Measurements from ENCODE around the gene PRR33. TPM values are rescaled to one million over a fixed set of nuclear protein-coding genes. Genes with fewer than 3 reads are reported as not detected.

Gene PRR33
- total RNA-seq, 2 experiments from 2014 or later = not detected

DNA sequence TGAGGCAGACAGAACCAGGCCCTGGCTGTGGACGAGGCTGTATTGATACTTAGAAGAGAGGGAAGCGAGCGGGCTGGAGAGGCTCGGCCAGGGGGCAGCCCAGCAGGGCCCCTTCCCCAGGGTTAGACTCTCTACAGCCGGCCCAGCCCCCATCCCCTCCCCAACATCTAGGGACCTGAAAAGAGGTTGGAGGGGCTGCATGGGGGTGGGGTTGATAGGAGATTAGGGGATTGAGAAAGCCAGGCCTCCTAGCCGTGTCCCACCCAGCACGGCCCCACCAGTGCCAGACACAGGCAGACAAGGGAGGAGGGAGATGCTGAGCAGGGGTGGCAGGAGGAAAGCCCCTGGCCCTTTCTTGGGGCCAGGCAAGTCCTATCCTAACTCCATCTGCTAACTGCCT is 33.1 kb downstream of the PRR33 start:
- ChIA-PET CTCF (interaction anchor here (0.6 kb wide), 1 partner anchor 47 kb away, joined by 3 read pairs; no protein-coding TSS in a partner anchor), POLR2A (no interaction called here)
- Mint-ChIP-seq H3K27me3 (no peaks in the 10 kb centered on the region), H3K36me3 (ENCODE audit: low read depth) (peaks cover 6% of the 10 kb centered on the region), H3K4me1 (ENCODE audit: low read depth) (peaks cover 6% of the 10 kb centered on the region), H3K4me3 (no peak overlapping the region), H3K27ac (no peak overlapping the region), H3K9me3 (no peaks in the 10 kb centered on the region)
- DNase-seq = no peak
- Histone ChIP-seq H3K9me3 (ENCODE audit: control insufficient read depth in 1 of 2, insufficient read depth in 1 of 2, low read length in 2 of 2) (no peaks in the 10 kb centered on the region), H3K27ac (ENCODE audit: low read depth in 1 of 2, low read length in 2 of 2) (no peak overlapping the region), H3K4me1 (ENCODE audit: insufficient read depth, low read length) (peaks cover 82% of the 10 kb centered on the region), H3K4me3 (ENCODE audit: low read length) (no peak overlapping the region), H3K27me3 (ENCODE audit: control insufficient read depth in 1 of 2, insufficient read depth in 2 of 2, low read length in 2 of 2) (no peaks in the 10 kb centered on the region), H3K36me3 (ENCODE audit: insufficient read depth, low read length) (peaks cover 51% of the 10 kb centered on the region)
- intact Hi-C loops (cut with DNase I, micrococcal nuclease) = loop anchor here in 1 of 2 experiments (10.0 kb wide), 1 partner anchor 536 kb away; no protein-coding TSS in a partner anchor
- TF ChIP-seq, protein P1, sequence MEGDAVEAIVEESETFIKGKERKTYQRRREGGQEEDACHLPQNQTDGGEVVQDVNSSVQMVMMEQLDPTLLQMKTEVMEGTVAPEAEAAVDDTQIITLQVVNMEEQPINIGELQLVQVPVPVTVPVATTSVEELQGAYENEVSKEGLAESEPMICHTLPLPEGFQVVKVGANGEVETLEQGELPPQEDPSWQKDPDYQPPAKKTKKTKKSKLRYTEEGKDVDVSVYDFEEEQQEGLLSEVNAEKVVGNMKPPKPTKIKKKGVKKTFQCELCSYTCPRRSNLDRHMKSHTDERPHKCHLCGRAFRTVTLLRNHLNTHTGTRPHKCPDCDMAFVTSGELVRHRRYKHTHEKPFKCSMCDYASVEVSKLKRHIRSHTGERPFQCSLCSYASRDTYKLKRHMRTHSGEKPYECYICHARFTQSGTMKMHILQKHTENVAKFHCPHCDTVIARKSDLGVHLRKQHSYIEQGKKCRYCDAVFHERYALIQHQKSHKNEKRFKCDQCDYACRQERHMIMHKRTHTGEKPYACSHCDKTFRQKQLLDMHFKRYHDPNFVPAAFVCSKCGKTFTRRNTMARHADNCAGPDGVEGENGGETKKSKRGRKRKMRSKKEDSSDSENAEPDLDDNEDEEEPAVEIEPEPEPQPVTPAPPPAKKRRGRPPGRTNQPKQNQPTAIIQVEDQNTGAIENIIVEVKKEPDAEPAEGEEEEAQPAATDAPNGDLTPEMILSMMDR (IDR thresholded peaks at IDR 0.05) = no peak
- ATAC-seq (ENCODE audit: poor library complexity) = no peak

DNA sequence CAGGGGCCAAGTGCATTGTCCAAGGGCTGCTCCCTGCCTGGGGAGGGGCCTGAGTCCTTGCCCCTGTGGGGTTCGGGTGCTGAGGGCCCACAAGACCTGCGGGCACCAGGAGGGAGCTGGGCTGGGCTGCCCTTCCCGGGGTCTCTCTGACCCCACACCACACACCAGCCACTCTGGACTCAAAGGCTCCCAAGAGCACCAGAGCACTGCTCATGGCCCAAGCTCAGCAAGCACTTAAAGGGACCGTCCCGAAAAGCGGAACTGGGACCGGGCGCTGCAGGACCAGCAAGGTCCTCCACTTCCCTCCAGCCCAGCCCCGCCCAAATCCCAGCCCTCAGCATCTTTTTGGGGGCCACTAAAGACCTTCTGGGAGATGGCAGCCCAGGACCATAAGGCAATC is 33.5 kb downstream of the PRR33 start:
- Mint-ChIP-seq H3K4me1 (ENCODE audit: low read depth) (peaks cover 5% of the 10 kb centered on the region), H3K4me3 (no peak overlapping the region), H3K36me3 (ENCODE audit: low read depth) (peaks cover 9% of the 10 kb centered on the region), H3K9me3 (no peaks in the 10 kb centered on the region), H3K27ac (no peak overlapping the region), H3K27me3 (no peaks in the 10 kb centered on the region)
- DNase-seq = no peak
- no peaks in the 10 kb centered on the region for H3K9me3 ChIP-seq (ENCODE audit: control insufficient read depth in 1 of 2, insufficient read depth in 1 of 2, low read length in 2 of 2)
- no peak overlapping the region for H3K4me3 ChIP-seq (ENCODE audit: low read length)
- POLR2A ChIA-PET = no interaction called here
- H3K27me3 ChIP-seq (ENCODE audit: control insufficient read depth in 1 of 2, insufficient read depth in 2 of 2, low read length in 2 of 2) = no peaks in the 10 kb centered on the region
- CTCF ChIA-PET = interaction anchor here (0.6 kb wide), 2 partner anchors 46 to 545 kb away, joined by 3 to 5 read pairs; no protein-coding TSS in a partner anchor
- H3K36me3 ChIP-seq (ENCODE audit: insufficient read depth, low read length) = peaks cover 47% of the 10 kb centered on the region
- ATAC-seq (ENCODE audit: poor library complexity) = no peak
- H3K27ac ChIP-seq (ENCODE audit: low read depth in 1 of 2, low read length in 2 of 2) = no peak overlapping the region
- TF ChIP-seq, protein P1 (IDR thresholded peaks at IDR 0.05) = no peak
- peaks cover 78% of the 10 kb centered on the region for H3K4me1 ChIP-seq (ENCODE audit: insufficient read depth, low read length)
- intact Hi-C loops (cut with DNase I, micrococcal nuclease) = loop anchor here in 1 of 2 experiments (10.0 kb wide), 1 partner anchor 537 kb away; no protein-coding TSS in a partner anchor

DNA sequence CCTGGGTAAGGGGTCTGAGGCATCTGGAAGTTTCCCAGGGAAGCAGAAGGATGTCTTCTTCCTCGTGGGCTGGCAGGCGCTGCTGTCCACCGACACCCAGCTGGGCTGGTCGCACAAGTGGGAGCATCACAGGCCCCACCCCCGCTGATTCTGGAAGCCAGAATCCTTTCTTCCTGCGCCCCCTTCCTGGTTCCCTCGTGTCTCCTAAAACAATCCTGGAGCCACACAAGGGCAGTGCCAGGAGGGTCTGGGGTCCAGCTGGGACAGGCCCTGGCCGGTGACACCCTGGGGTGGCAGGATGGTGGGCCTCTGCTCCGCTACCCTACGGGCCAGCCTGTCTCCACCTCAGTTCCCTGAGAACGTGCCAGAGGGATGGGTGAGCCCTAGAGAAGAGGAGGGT is 34.6 kb downstream of the PRR33 start:
- TF ChIP-seq, protein P1 (IDR thresholded peaks at IDR 0.05) = no peak

More for the DNA sequence above, 34.6 kb downstream of the PRR33 start:
- ChIA-PET CTCF (no interaction called here), POLR2A (interaction anchor here (0.8 kb wide), 1 partner anchor 9 kb away, joined by 3 read pairs; no protein-coding TSS in a partner anchor)
- DNase-seq (no peak), ATAC-seq (ENCODE audit: poor library complexity) (no peak)
- H3K4me1 Mint-ChIP-seq (ENCODE audit: low read depth) = peaks cover 16% of the 10 kb centered on the region
- H3K27me3 Mint-ChIP-seq = no peaks in the 10 kb centered on the region
- intact Hi-C loops (cut with DNase I, micrococcal nuclease) = loop anchor here in 1 of 2 experiments (10.0 kb wide), 1 partner anchor 538 kb away; no protein-coding TSS in a partner anchor
- Histone ChIP-seq H3K4me3 (ENCODE audit: low read length) (no peak overlapping the region), H3K9me3 (ENCODE audit: control insufficient read depth in 1 of 2, insufficient read depth in 1 of 2, low read length in 2 of 2) (no peaks in the 10 kb centered on the region), H3K4me1 (ENCODE audit: insufficient read depth, low read length) (peaks cover 75% of the 10 kb centered on the region), H3K27me3 (ENCODE audit: control insufficient read depth in 1 of 2, insufficient read depth in 2 of 2, low read length in 2 of 2) (no peaks in the 10 kb centered on the region), H3K36me3 (ENCODE audit: insufficient read depth, low read length) (peaks cover 40% of the 10 kb centered on the region), H3K27ac (ENCODE audit: low read depth in 1 of 2, low read length in 2 of 2) (peak overlapping the region in 1 of 2 donors; percentile 25)
- peak overlapping the region; percentile 44 for H3K27ac Mint-ChIP-seq
- no peaks in the 10 kb centered on the region for H3K9me3 Mint-ChIP-seq
- H3K4me3 Mint-ChIP-seq = no peak overlapping the region
- peaks cover 14% of the 10 kb centered on the region for H3K36me3 Mint-ChIP-seq (ENCODE audit: low read depth)

Measured in CD4-positive, alpha-beta T cell (primary cell).